HG03135 (cell line): Measurements from ENCODE around the gene SEPTIN5.
"Not testable (repeated sequence)": the region's sequence is repeated elsewhere in the genome, so short reads cannot be mapped to it uniquely, and the experiment has no call there.

Experiments used
- ATAC-seq: cut with Tn5 transposase; IDR thresholded peaks from one replicate; pipeline ENCODE4 v1.9.1; 2021; ENCODE audit warnings: mild to moderate bottlenecking, moderate library complexity; ENCODE audit not compliant: unreplicated experiment

The SEPTIN5 gene

GRCh38 chr22:19719050-19719482 is 4.8 kb downstream of the SEPTIN5 start:
- ATAC-seq: no peak

- no peak for ATAC-seq
Measured at GRCh38 chr22:19719488-19720021, 5.3 kb downstream of the SEPTIN5 start.

- ATAC-seq: no peak
Measured at GRCh38 chr22:19720150-19720827, 6.0 kb downstream of the SEPTIN5 start.

GRCh38 chr22:19720999-19721329 is 6.7 kb downstream of the SEPTIN5 start:
- no peak for ATAC-seq

GRCh38 chr22:19721330-19722177 is 7.3 kb downstream of the SEPTIN5 start:
- no peak for ATAC-seq

GRCh38 chr22:19722178-19722981 is 8.1 kb downstream of the SEPTIN5 start:
- no peak for ATAC-seq

GRCh38 chr22:19722982-19723231 is 8.6 kb downstream of the SEPTIN5 start:
- no peak for ATAC-seq

GRCh38 chr22:19723232-19723982 is 9.1 kb downstream of the SEPTIN5 start, which contains the start of gene GP1BB:
Gene GP1BB, plus strand, starts transcription at chr22:19723539. Its CDS starts 31 bp downstream, at chr22:19723570.
- ATAC-seq: no peak

- no peak for ATAC-seq
Measured at GRCh38 chr22:19723983-19724827, 9.9 kb downstream of the SEPTIN5 start.

- ATAC-seq: no peak
Measured at GRCh38 chr22:19724927-19725661, 10.8 kb downstream of the SEPTIN5 start.

- ATAC-seq: not testable (repeated sequence)
Measured at GRCh38 chr22:19726064-19726788, 11.9 kb downstream of the SEPTIN5 start.

- no peak for ATAC-seq
Measured at GRCh38 chr22:19727310-19728150, 13.2 kb downstream of the SEPTIN5 start.

GRCh38 chr22:19728271-19728670 is 14.0 kb downstream of the SEPTIN5 start:
- ATAC-seq: no peak

- ATAC-seq: no peak
Measured at GRCh38 chr22:19728836-19729235, 14.5 kb downstream of the SEPTIN5 start.

- no peak for ATAC-seq
Measured at GRCh38 chr22:19729507-19729906, 15.2 kb downstream of the SEPTIN5 start.

- ATAC-seq: no peak
Measured at GRCh38 chr22:19730198-19730597, 15.9 kb downstream of the SEPTIN5 start.

GRCh38 chr22:19730655-19731360 is 16.5 kb downstream of the SEPTIN5 start:
- ATAC-seq: no peak
